ENCODE measurements around the gene NAA10.

Gene NAA10

DNA sequence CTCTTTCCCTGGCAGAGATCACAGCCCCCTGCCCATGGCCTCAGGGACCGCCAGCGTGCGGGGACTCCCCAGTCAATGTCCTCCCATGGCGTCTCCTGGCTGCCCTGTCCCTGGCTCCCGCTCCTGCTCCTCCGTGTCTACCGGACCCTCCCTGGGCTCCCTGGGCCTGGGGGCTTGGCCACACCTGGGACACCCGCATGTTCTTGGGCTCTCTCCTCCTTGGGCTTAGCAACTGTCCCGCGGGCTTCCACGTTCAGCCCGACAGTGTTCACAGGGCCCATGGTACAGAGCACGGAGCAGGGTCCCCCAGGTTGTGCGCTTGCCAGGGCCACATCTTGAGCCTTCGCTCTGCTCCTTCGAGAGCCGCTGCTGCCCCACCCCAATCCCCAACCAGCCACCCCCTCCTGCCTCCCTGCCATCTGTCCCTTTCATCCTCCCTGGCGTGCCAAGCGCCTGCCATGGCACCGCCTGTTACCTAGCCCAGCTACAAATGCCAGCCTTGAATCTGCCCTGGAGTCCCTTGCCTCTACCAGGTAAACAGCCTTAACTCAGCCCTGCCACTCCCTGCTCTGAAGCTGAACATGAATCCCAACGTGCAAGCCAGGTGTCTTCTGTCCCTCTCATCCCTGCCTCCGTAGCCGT, 26.5 kb downstream of the NAA10 start:
- DNase-seq, result no peak
- H3K27me3 ChIP-seq (replicated peaks in 2 of 5; ENCODE audit: control insufficient read depth in 4 of 5, insufficient read depth in 5 of 5, low read length in 4 of 5), result peaks cover 0 to 13% (median 0%) of the 10 kb centered on the region in 5 experiments
- ChIA-PET CTCF (interaction anchor here (1.7 to 1.8 kb wide), 2 partner anchors 17 to 38 kb away, joined by 4 read pairs; no protein-coding TSS in a partner anchor), POLR2A (no interaction called here)
- H3K4me3 ChIP-seq (ENCODE audit: control insufficient read depth in 1 of 7, extremely low read depth in 1 of 7, insufficient read depth in 4 of 7, low read depth in 2 of 7, low read length in 6 of 7), result no peak overlapping the region
- H3K4me1 ChIP-seq (ENCODE audit: control extremely low read depth in 1 of 4, control insufficient read depth in 4 of 4, insufficient read depth in 4 of 4, low read length in 3 of 4), result peaks cover 0 to 22% (median 18%) of the 10 kb centered on the region in 4 experiments
- 91% methylated on average over 15 of the region's 23 CpGs for WGBS (ENCODE audit: insufficient coverage)
- H3K27ac ChIP-seq (ENCODE audit: insufficient read depth in 1 of 2, low read depth in 1 of 2, low read length in 2 of 2, poor library complexity in 1 of 2, severe bottlenecking in 2 of 2), result no peak overlapping the region
- H3K36me3 ChIP-seq (ENCODE audit: control insufficient read depth in 4 of 4, insufficient read depth in 4 of 4, low read length in 3 of 4), result peaks cover 0 to 44% (median 26%) of the 10 kb centered on the region in 4 experiments
- H3K9me3 ChIP-seq (ENCODE audit: control extremely low read depth in 1 of 5, control insufficient read depth in 4 of 5, insufficient read depth in 2 of 5, low read depth in 1 of 5, low read length in 4 of 5), result no peaks in the 10 kb centered on the region

DNA sequence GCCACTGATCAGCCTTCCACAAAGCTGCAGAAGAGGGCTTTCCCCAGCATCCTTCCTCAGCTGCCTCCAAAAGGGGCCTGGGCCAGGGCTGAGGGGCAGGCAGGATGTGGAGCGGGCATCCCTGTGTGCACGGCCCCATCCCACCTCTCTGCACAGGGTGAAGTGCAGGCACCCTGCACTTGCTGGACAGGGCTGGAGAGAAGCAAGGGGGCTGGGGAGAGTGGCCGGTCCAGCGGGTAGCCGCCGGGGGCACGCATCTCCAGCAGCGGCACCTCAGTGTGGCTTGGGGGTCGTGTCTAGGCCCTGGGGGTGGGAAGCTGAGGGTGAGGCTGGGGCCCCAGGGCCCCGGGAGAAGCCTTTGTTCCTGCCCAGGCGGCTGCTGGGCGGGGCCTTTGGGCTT, 27.4 kb downstream of the NAA10 start:
- Histone ChIP-seq H3K4me1 (ENCODE audit: control extremely low read depth in 1 of 4, control insufficient read depth in 4 of 4, insufficient read depth in 4 of 4, low read length in 3 of 4) (peaks cover 0 to 28% (median 25%) of the 10 kb centered on the region in 4 experiments), H3K36me3 (ENCODE audit: control insufficient read depth in 4 of 4, insufficient read depth in 4 of 4, low read length in 3 of 4) (peaks cover 0 to 36% (median 22%) of the 10 kb centered on the region in 4 experiments), H3K4me3 (ENCODE audit: control insufficient read depth in 1 of 7, extremely low read depth in 1 of 7, insufficient read depth in 4 of 7, low read depth in 2 of 7, low read length in 6 of 7) (no peak overlapping the region), H3K9me3 (ENCODE audit: control extremely low read depth in 1 of 5, control insufficient read depth in 4 of 5, insufficient read depth in 2 of 5, low read depth in 1 of 5, low read length in 4 of 5) (no peaks in the 10 kb centered on the region), H3K27me3 (replicated peaks in 2 of 5; ENCODE audit: control insufficient read depth in 4 of 5, insufficient read depth in 5 of 5, low read length in 4 of 5) (peaks cover 0 to 13% (median 0%) of the 10 kb centered on the region in 5 experiments), H3K27ac (ENCODE audit: insufficient read depth in 1 of 2, low read depth in 1 of 2, low read length in 2 of 2, poor library complexity in 1 of 2, severe bottlenecking in 2 of 2) (no peak overlapping the region)
- ChIA-PET POLR2A (no interaction called here), CTCF (interaction anchor here (1.3 to 2.6 kb wide), 5 partner anchors 10 to 61 kb away, joined by 4 to 11 read pairs (median 5); no protein-coding TSS in a partner anchor)
- DNase-seq, result no peak
- 81% methylated on average over 6 of the region's 12 CpGs for WGBS (ENCODE audit: insufficient coverage)

DNA sequence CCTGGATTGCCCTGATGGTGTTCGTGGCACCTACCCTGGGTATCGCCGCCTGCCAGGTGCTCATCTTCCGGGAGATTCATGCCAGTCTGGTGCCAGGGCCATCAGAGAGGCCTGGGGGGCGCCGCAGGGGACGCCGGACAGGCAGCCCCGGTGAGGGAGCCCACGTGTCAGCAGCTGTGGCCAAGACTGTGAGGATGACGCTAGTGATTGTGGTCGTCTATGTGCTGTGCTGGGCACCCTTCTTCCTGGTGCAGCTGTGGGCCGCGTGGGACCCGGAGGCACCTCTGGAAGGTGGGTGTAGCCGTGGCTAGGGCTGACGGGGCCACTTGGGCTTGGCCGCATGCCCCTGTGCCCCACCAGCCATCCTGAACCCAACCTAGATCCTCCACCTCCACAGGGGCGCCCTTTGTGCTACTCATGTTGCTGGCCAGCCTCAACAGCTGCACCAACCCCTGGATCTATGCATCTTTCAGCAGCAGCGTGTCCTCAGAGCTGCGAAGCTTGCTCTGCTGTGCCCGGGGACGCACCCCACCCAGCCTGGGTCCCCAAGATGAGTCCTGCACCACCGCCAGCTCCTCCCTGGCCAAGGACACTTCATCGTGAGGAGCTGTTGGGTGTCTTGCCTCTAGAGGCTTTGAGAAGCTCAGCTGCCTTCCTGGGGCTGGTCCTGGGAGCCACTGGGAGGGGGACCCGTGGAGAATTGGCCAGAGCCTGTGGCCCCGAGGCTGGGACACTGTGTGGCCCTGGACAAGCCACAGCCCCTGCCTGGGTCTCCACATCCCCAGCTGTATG, 28.5 kb downstream of the NAA10 start:
- 89% methylated on average over 18 of the region's 27 CpGs for WGBS (ENCODE audit: insufficient coverage)

DNA sequence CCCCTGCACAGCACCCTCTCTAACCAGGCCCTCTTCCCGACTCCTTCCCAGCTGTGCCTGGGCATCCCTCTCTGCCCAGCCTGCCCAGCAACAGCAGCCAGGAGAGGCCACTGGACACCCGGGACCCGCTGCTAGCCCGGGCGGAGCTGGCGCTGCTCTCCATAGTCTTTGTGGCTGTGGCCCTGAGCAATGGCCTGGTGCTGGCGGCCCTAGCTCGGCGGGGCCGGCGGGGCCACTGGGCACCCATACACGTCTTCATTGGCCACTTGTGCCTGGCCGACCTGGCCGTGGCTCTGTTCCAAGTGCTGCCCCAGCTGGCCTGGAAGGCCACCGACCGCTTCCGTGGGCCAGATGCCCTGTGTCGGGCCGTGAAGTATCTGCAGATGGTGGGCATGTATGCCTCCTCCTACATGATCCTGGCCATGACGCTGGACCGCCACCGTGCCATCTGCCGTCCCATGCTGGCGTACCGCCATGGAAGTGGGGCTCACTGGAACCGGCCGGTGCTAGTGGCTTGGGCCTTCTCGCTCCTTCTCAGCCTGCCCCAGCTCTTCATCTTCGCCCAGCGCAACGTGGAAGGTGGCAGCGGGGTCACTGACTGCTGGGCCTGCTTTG, 29.2 kb downstream of the NAA10 start:
- ChIA-PET POLR2A (no interaction called here), CTCF (interaction anchor here (1.4 to 2.6 kb wide), 4 partner anchors 18 to 63 kb away, joined by 4 to 11 read pairs (median 5); partner anchors contain the start of gene ARHGAP4)
- no peaks in the 10 kb centered on the region for H3K9me3 ChIP-seq (ENCODE audit: control extremely low read depth in 1 of 5, control insufficient read depth in 4 of 5, insufficient read depth in 2 of 5, low read depth in 1 of 5, low read length in 4 of 5)
- peaks cover 0 to 15% (median 0%) of the 10 kb centered on the region in 5 experiments for H3K27me3 ChIP-seq (replicated peaks in 2 of 5; ENCODE audit: control insufficient read depth in 4 of 5, insufficient read depth in 5 of 5, low read length in 4 of 5)
- no peak overlapping the region for H3K27ac ChIP-seq (ENCODE audit: insufficient read depth in 1 of 2, low read depth in 1 of 2, low read length in 2 of 2, poor library complexity in 1 of 2, severe bottlenecking in 2 of 2)
- H3K4me3 ChIP-seq (ENCODE audit: control insufficient read depth in 1 of 7, extremely low read depth in 1 of 7, insufficient read depth in 4 of 7, low read depth in 2 of 7, low read length in 6 of 7), result no peak overlapping the region
- H3K36me3 ChIP-seq (ENCODE audit: control insufficient read depth in 4 of 4, insufficient read depth in 4 of 4, low read length in 3 of 4), result peaks cover 0 to 30% (median 16%) of the 10 kb centered on the region in 4 experiments
- WGBS (ENCODE audit: insufficient coverage), result 93% methylated on average over 31 of the region's 32 CpGs
- H3K4me1 ChIP-seq (ENCODE audit: control extremely low read depth in 1 of 4, control insufficient read depth in 4 of 4, insufficient read depth in 4 of 4, low read length in 3 of 4), result peaks cover under 1 to 46% (median 42%) of the 10 kb centered on the region in 4 experiments
- no peak for DNase-seq

More for the DNA sequence above, 28.5 kb downstream of the NAA10 start:
- peaks cover 0 to 15% (median 0%) of the 10 kb centered on the region in 5 experiments for H3K27me3 ChIP-seq (replicated peaks in 2 of 5; ENCODE audit: control insufficient read depth in 4 of 5, insufficient read depth in 5 of 5, low read length in 4 of 5)
- peaks cover 0 to 39% (median 37%) of the 10 kb centered on the region in 4 experiments for H3K4me1 ChIP-seq (ENCODE audit: control extremely low read depth in 1 of 4, control insufficient read depth in 4 of 4, insufficient read depth in 4 of 4, low read length in 3 of 4)
- peaks cover 0 to 31% (median 18%) of the 10 kb centered on the region in 4 experiments for H3K36me3 ChIP-seq (ENCODE audit: control insufficient read depth in 4 of 4, insufficient read depth in 4 of 4, low read length in 3 of 4)
- H3K27ac ChIP-seq (ENCODE audit: insufficient read depth in 1 of 2, low read depth in 1 of 2, low read length in 2 of 2, poor library complexity in 1 of 2, severe bottlenecking in 2 of 2), result no peak overlapping the region
- no peak overlapping the region for H3K4me3 ChIP-seq (ENCODE audit: control insufficient read depth in 1 of 7, extremely low read depth in 1 of 7, insufficient read depth in 4 of 7, low read depth in 2 of 7, low read length in 6 of 7)
- ChIA-PET POLR2A (no interaction called here), CTCF (interaction anchor here (1.2 to 2.6 kb wide), 8 partner anchors 11 to 140 kb away, joined by 3 to 11 read pairs (median 5); partner anchors contain the start of gene ARHGAP4)
- no peaks in the 10 kb centered on the region for H3K9me3 ChIP-seq (ENCODE audit: control extremely low read depth in 1 of 5, control insufficient read depth in 4 of 5, insufficient read depth in 2 of 5, low read depth in 1 of 5, low read length in 4 of 5)
- DNase-seq, result no peak

DNA sequence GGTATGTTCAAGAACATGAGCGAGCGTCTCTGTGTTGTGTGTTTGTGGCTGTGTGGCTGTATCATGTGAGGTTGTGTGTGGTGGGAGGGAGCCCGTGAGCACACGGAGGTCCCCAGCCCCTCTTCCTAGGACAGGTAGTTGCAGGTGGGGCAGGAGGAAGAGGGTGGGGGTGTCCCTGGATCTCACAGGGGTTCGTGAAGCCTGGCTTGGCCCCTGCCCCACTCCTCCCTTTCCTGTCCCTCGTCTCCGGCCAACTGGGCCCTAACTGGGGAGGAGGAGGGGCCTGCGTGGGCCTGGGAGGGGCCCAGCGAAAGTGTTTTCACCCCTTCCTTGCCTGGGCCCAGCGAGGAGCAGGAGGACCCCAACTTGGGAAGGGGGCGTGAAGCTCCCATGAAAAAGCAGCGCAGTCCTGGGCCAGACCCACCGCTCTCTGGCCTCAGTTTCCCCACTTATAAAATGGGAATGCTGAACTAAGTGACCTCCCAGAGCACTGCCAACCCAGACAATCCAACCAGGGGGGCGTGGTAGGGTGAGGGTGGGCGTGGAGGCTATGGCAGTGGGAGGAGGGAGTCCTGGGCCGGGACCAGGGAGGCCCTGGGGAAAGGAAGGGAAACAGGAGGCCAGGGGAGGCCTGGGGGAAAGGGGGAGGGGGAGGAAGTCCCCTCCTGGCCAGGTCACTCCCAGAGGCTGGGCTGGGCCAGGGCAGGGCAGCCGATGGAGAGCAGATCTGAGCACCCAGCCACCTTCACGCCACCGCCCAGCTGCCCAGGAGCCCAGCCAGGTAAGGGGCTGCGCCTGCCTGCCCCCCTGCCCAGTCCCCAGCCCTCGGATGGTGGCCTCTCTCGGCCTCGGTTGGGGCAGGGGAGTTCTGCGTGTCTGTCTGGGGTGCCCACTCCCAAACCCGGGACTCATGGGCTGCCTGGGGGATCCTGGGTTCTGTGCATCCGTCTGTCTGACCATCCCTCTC, 30.6 kb downstream of the NAA10 start, which contains the start of gene AVPR2:
AVPR2 (plus strand) TSS at position 683 of the 967 bp plus-strand sequence. CDS start 473 bp downstream, outside the sequence.
- Histone ChIP-seq H3K4me1 (ENCODE audit: control extremely low read depth in 1 of 4, control insufficient read depth in 4 of 4, insufficient read depth in 4 of 4, low read length in 3 of 4) (peaks cover 5 to 48% (median 44%) of the 10 kb centered on the region in 4 experiments), H3K4me3 (ENCODE audit: control insufficient read depth in 1 of 7, extremely low read depth in 1 of 7, insufficient read depth in 4 of 7, low read depth in 2 of 7, low read length in 6 of 7) (peak within 1 kb of the TSS in 1 of 7 experiments; percentile 38), H3K27ac (ENCODE audit: insufficient read depth in 1 of 2, low read depth in 1 of 2, low read length in 2 of 2, poor library complexity in 1 of 2, severe bottlenecking in 2 of 2) (no peak within 1 kb of the TSS), H3K36me3 (ENCODE audit: control insufficient read depth in 4 of 4, insufficient read depth in 4 of 4, low read length in 3 of 4) (peaks cover 0 to 19% (median 9%) of the 10 kb centered on the region in 4 experiments), H3K27me3 (replicated peaks in 2 of 5; ENCODE audit: control insufficient read depth in 4 of 5, insufficient read depth in 5 of 5, low read length in 4 of 5) (peaks cover 0 to 15% (median 0%) of the 10 kb centered on the region in 5 experiments), H3K9me3 (ENCODE audit: control extremely low read depth in 1 of 5, control insufficient read depth in 4 of 5, insufficient read depth in 2 of 5, low read depth in 1 of 5, low read length in 4 of 5) (no peaks in the 10 kb centered on the region)
- 65% methylated on average over 15 of the region's 26 CpGs for WGBS (ENCODE audit: insufficient coverage)
- DNase-seq, result no peak
- ChIA-PET POLR2A (no interaction called here), CTCF (interaction anchor here (1.9 kb wide), 1 partner anchor 45 kb away, joined by 4 read pairs; no protein-coding TSS in a partner anchor)
